ENCODE measurements around the gene ZFYVE9.

- TF ChIP-seq CTCF (IDR thresholded peaks at IDR 0.05) (no peak), POLR2A (IDR thresholded peaks at IDR 0.05) (no peak), POLR2AphosphoS5 (IDR thresholded peaks at IDR 0.05) (no peak), EP300 (IDR thresholded peaks at IDR 0.05; ENCODE audit: low read depth) (no peak)
Measured at GRCh38 chr1:52259886-52260285, 118.0 kb downstream of the ZFYVE9 start.

Data from transverse colon (tissue), 4 donors.